Right renal cortex interstitium (tissue), 3 donors: Measurements from ENCODE around the gene UPP2. TPM values are rescaled to one million over a fixed set of nuclear protein-coding genes. Genes with fewer than 3 reads are reported as not detected.

Experiments used
- DNase-seq, 3 donors: peaks; one replicate each; pipeline ENCODE4 v3.0.0-alpha.2; 2013; ENCODE audit warnings: low read depth in 3 of 3, low spot score in 2 of 3
- polyA plus RNA-seq, 3 donors: library from polyadenylated mRNA; unstranded; fragments of 120-200 nt; gene quantifications; one replicate each; pipeline ENCODE4 v1.2.1, GENCODE V29; 2013; ENCODE audit not compliant: insufficient read length in 3 of 3

UPP2 gene
- 10 to 100 TPM in 2 of 3 donors, 1 to 10 TPM in 1; 3.0 to 12.3 (median 11.7) TPM for polyA plus RNA-seq

- no peak for DNase-seq
Observed at GRCh38 chr2:158101384-158101926, at the start of gene UPP2. Gene UPP2, plus strand, starts transcription at chr2:158101876. Its CDS starts 188 bp downstream, at chr2:158102064.

- DNase-seq = no peak
Observed at GRCh38 chr2:158052761-158053160, 48.9 kb upstream of the UPP2 start.

DNA sequence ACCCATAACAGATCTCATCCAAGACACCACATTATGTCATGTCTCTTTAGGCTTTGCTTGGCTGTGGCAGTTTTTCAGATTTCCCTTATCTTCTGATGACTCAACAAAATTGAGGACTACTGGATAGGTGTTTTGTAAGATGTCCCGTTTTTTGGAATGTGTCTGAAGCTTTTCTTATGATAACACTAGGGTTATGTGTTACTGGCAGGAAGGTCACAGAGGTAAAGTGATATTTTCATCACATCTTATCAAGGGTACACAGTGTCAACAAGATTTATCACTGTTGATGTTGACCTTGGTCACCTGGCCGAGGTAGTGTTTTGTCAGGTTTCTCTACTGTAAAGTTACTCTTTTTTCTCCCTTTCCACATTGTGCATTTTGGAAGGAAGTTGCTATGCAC, 44.8 kb upstream of the UPP2 start:
- no peak for DNase-seq

GRCh38 chr2:158060160-158060834, 41.4 kb upstream of the UPP2 start:
- no peak for DNase-seq

- no peak for DNase-seq
Observed at GRCh38 chr2:158060835-158061435, 40.7 kb upstream of the UPP2 start.

DNA sequence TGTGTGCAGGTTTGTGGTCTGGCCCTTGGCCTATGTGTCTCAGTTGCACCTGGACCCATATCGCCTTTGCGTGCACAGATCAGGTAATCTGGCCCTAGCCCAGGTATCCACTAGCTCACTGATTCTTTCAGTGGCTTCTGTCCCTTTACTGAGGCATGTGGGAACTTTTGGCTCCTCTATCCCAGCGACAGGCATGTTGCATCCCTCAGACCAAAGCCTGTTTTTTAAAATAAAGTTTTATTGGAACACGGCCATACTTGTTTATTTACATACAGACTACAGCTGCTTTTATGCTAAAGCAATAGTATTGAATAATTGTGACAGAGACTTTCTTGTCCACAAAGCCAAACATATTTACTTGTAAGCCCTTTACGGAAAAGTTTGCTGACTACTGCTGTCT, 39.9 kb upstream of the UPP2 start:
- DNase-seq = no peak

DNA sequence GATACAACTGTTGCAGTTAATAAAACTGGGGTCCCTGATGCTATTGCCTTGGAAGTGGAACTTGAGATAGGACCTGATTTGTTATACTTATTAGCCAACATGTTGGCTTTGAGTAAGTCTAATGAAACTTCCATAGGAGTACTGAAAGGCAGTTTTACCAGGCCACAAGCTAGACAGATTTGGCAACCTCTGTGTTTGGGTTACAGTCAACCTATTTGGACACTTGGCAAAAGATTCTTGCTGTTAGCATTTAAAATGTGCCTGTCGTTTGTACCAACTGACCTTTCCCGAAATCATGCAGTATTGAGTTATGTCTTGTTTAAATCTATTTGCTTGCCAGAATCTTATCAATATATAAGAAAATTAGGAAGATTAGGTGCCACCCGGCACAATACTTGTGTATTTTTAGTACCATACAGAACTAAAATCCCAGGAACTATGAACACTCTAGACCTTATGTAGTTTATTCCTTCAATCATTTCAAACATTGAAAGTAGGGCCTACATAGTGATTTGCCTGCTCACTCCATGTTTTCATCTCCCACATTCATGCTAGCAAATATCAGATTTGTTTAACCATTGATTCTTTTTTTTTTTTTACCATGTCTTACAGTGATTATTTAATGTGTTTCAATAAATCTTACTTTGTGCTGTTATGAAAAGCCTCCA, 35.5 kb upstream of the UPP2 start:
- no peak for DNase-seq

GRCh38 chr2:158071018-158071417, 30.7 kb upstream of the UPP2 start:
- DNase-seq = no peak

GRCh38 chr2:158072361-158072760, 29.3 kb upstream of the UPP2 start:
- no peak for DNase-seq

DNA sequence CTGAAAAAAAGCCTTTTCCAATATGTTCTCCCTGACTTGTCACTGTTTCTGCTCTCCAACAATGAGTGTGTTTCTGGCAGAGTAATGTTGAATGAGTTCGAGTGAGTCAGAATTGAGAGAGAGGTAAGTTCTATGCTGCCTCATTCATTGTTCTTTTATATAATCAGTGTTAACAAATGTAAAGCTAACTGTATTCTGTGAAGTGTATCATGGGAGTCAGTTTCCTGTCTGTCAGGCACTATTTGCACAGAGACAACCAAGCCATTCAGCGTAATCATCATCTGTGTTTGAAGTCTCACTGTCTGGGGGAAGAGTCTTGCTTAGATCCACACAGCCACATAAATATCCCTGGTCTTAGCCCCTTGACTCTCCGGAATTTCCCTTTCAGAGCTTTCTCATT, 22.0 kb upstream of the UPP2 start:
- no peak for DNase-seq

GRCh38 chr2:158088093-158088492, 13.6 kb upstream of the UPP2 start:
- DNase-seq = no peak

- no peak for DNase-seq
Observed at GRCh38 chr2:158089322-158089721, 12.4 kb upstream of the UPP2 start.

GRCh38 chr2:158091647-158092046, 10.0 kb upstream of the UPP2 start:
- DNase-seq = no peak

GRCh38 chr2:158094487-158095092, 7.1 kb upstream of the UPP2 start:
- peak in 2 of 3 donors; percentile 17 to 38 for DNase-seq

DNA sequence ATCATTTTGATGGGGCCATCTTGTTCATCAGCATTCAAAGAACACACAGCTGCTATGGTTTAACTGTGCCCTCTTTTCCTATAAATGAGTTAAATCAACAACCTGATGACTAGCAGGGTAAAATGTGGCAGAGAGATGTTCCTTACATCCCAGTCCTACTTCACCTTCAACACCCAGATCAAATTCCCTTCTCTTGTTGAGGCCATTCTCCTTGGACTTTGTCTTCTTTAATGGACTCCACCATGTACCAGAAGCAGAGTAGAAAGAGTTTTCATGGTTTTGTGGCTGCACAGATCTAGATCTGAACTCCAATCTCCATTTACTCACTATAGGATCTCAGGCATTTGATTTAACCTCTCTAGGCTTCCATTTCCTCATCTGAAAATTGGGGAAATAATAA, 6.4 kb upstream of the UPP2 start:
- DNase-seq = no peak

GRCh38 chr2:158095912-158096311, 5.8 kb upstream of the UPP2 start:
- DNase-seq = no peak

- no peak for DNase-seq
Observed at GRCh38 chr2:158097481-158097880, 4.2 kb upstream of the UPP2 start.

GRCh38 chr2:158098178-158098577, 3.5 kb upstream of the UPP2 start:
- DNase-seq = no peak

DNA sequence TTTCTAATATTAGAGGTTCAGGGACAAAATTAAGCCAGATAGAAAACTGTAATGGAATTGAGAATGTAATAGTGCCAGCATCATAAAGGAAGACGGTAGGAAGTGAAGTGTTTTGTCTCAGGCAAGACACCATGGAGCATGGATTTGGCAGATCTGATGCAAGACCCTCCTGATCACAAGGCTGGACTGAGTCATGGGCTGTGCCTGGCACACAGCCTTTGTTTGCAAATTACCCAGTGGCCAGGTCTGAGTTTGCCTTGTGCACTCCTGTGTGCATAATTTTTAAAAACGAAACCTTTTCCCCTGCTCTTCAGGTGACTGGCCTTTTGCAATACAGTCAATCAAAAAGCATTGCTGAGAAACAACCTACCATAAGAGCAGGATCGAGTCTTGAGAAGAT, 2.0 kb upstream of the UPP2 start:
- no peak for DNase-seq

- DNase-seq = no peak
Observed at GRCh38 chr2:158100411-158100810, 1.3 kb upstream of the UPP2 start.

DNA sequence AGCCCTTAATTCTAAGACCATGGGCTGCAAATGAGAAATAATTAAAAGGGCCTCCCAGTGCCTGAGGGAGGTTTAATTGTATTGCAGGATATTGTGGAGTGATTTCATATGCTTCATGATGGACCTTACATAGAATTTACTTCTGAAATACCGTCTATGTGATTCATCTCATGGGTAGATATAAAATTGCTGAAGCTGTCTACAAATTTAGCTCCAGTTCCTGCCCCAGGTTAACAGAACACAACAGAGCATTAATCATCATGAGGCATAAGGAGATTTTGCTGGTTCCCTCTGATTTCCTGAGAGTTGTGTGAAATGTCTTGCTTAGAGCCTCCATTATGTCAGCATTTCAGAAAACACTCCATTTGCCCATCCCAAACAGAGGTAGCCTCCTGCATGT, 770 bp downstream of the UPP2 start:
- no peak for DNase-seq
